ENCODE results near the gene CAMK2B.

CAMK2B gene

GRCh38 chr7:44272456-44272855 is 52.9 kb downstream of the CAMK2B start:
- TF ChIP-seq CTCF (IDR thresholded peaks at IDR 0.05; ENCODE audit: low read depth, low read length), result no peak
- H3K4me3 ChIP-seq (replicated peaks in 1 of 2; ENCODE audit: low read depth in 2 of 2, low read length in 2 of 2), result no peak overlapping the region
- DNase-seq (ENCODE audit: low read depth in 2 of 2), result no peak

- no peak for DNase-seq (ENCODE audit: low read depth in 2 of 2)
- TF ChIP-seq CTCF (IDR thresholded peaks at IDR 0.05; ENCODE audit: low read depth, low read length), result no peak
- no peak overlapping the region for H3K4me3 ChIP-seq (replicated peaks in 1 of 2; ENCODE audit: low read depth in 2 of 2, low read length in 2 of 2)
These were observed 55.4 kb downstream of the CAMK2B start for GRCh38 chr7:44269943-44270493.

GRCh38 chr7:44269417-44269816 is 56.0 kb downstream of the CAMK2B start:
- no peak for DNase-seq (ENCODE audit: low read depth in 2 of 2)
- no peak for TF ChIP-seq CTCF (IDR thresholded peaks at IDR 0.05; ENCODE audit: low read depth, low read length)
- H3K4me3 ChIP-seq (replicated peaks in 1 of 2; ENCODE audit: low read depth in 2 of 2, low read length in 2 of 2), result no peak overlapping the region

- H3K4me3 ChIP-seq (replicated peaks in 1 of 2; ENCODE audit: low read depth in 2 of 2, low read length in 2 of 2), result no peak overlapping the region
- no peak for TF ChIP-seq CTCF (IDR thresholded peaks at IDR 0.05; ENCODE audit: low read depth, low read length)
- DNase-seq (ENCODE audit: low read depth in 2 of 2), result no peak
These were observed 56.7 kb downstream of the CAMK2B start for GRCh38 chr7:44268671-44269070.

- no peak for DNase-seq (ENCODE audit: low read depth in 2 of 2)
- H3K4me3 ChIP-seq (replicated peaks in 1 of 2; ENCODE audit: low read depth in 2 of 2, low read length in 2 of 2), result no peak overlapping the region
- TF ChIP-seq CTCF (IDR thresholded peaks at IDR 0.05; ENCODE audit: low read depth, low read length), result no peak
These were observed 57.5 kb downstream of the CAMK2B start for GRCh38 chr7:44267719-44268421.

GRCh38 chr7:44267178-44267577 is 58.2 kb downstream of the CAMK2B start:
- no peak overlapping the region for H3K4me3 ChIP-seq (replicated peaks in 1 of 2; ENCODE audit: low read depth in 2 of 2, low read length in 2 of 2)
- no peak for DNase-seq (ENCODE audit: low read depth in 2 of 2)
- TF ChIP-seq CTCF (IDR thresholded peaks at IDR 0.05; ENCODE audit: low read depth, low read length), result no peak
